Caco-2 (cell line): Measurements from ENCODE around the gene QSER1. TPM values are rescaled to one million over a fixed set of nuclear protein-coding genes. Genes with fewer than 3 reads are reported as not detected.
"Not testable (repeated sequence)": the region's sequence is repeated elsewhere in the genome, so short reads cannot be mapped to it uniquely, and the experiment has no call there.

Source experiments
- BruUV-seq: library from RNA; stranded (reverse); fragments of 400-500 nt; replicated peaks from 2 replicates; lab custom pipeline; 2021; lab: Mats Ljungman, UMichigan
- CTCF ChIA-PET: fragments of 300-600 bp; sonication (Branson Sonifier 250); formaldehyde crosslinking; loops from one replicate; lab custom pipeline; 2022; ENCODE audit warnings: antibody characterized with exemption; lab: Charles Lee
- POLR2A ChIA-PET: fragments of 300-600 bp; sonication (Branson Sonifier 250); formaldehyde crosslinking; loops from one replicate; lab custom pipeline; 2022; ENCODE audit warnings: antibody characterized with exemption; lab: Charles Lee
- DNase-seq, 2 experiments: peaks; one replicate each; pipeline versions ENCODE4 v3.0.0 to v3.0.0-alpha.2; 2020 to 2022
- H3K27me3 ChIP-seq: replicated peaks from 2 replicates; pipeline ENCODE4 v1.6.0; 2011; ENCODE audit warnings: low read length; ENCODE audit not compliant: control insufficient read depth, insufficient read depth
- H3K36me3 ChIP-seq: 2 replicates; pipeline ENCODE4 v1.5.1; 2011; ENCODE audit warnings: low read length; ENCODE audit not compliant: control insufficient read depth, insufficient read depth
- H3K4me1 ChIP-seq: fragments of 250-450 bp; sonication (Bioruptor Pico); 2 replicates; pipeline ENCODE4 v1.5.1; 2020; ENCODE audit warnings: mild to moderate bottlenecking
- H3K4me3 ChIP-seq: 2 replicates; pipeline ENCODE4 v1.5.1; 2011; ENCODE audit warnings: low read depth, mild to moderate bottlenecking, control low read depth, low read length
- H3K9me3 ChIP-seq: fragments of 250-450 bp; sonication (Bioruptor Pico); 2 replicates; pipeline ENCODE4 v1.5.1; 2020; ENCODE audit warnings: mild to moderate bottlenecking, moderate library complexity
- H3K27ac Mint-ChIP-seq: one replicate; pipeline ENCODE4 v1.8.0; 2022; ENCODE audit warnings: mixed read lengths; ENCODE audit not compliant: unreplicated experiment
- H3K27me3 Mint-ChIP-seq: one replicate; pipeline ENCODE4 v1.8.0; 2022; ENCODE audit warnings: mixed read lengths; ENCODE audit not compliant: insufficient read depth, unreplicated experiment
- H3K36me3 Mint-ChIP-seq: one replicate; pipeline ENCODE4 v1.8.0; 2022; ENCODE audit warnings: mild to moderate bottlenecking, mixed read lengths; ENCODE audit not compliant: insufficient read depth, unreplicated experiment
- H3K4me1 Mint-ChIP-seq: one replicate; pipeline ENCODE4 v1.8.0; 2022; ENCODE audit warnings: low read depth, mixed read lengths; ENCODE audit not compliant: unreplicated experiment
- H3K4me3 Mint-ChIP-seq: one replicate; pipeline ENCODE4 v1.8.0; 2022; ENCODE audit warnings: mild to moderate bottlenecking, moderate library complexity, mixed read lengths; ENCODE audit not compliant: unreplicated experiment
- H3K9me3 Mint-ChIP-seq: one replicate; pipeline ENCODE4 v1.8.0; 2022; ENCODE audit warnings: mixed read lengths; ENCODE audit not compliant: unreplicated experiment
- CTCF ChIP-seq, 2 experiments: fragments of 200-600 bp in 1 of 2; IDR thresholded peaks; 1 replicate in 1 of 2; 2 replicates in 1 of 2; pipeline versions ENCODE4 v1.5.1 to v1.8.0; 2011 to 2022; ENCODE audit warnings: antibody characterized with exemption in 1 of 2, control low read depth in 1 of 2, inconsistent platforms in 1 of 2, low read depth in 1 of 2, low read length in 1 of 2, mild to moderate bottlenecking in 1 of 2, moderate library complexity in 1 of 2; ENCODE audit not compliant: insufficient read depth in 1 of 2, severe bottlenecking in 1 of 2, unreplicated experiment in 1 of 2
- intact Hi-C: fragments of 100-400 bp; cut with micrococcal nuclease; formaldehyde crosslinking; loops from one replicate; pipeline ENCODE4 v1.10.0; 2022; ENCODE audit not compliant: unreplicated experiment
- total RNA-seq: library from RNA; stranded (reverse); gene quantifications from 2 replicates; pipeline ENCODE4 v1.2.3, GENCODE V29; 2022

QSER1 gene
- total RNA-seq, 1 experiment from 2014 or later = 45.0 TPM

- ChIA-PET CTCF (no interaction called here), POLR2A (no interaction called here)
- Mint-ChIP-seq H3K4me3 (no peak overlapping the region), H3K36me3 (no peaks in the 10 kb centered on the region), H3K27ac (no peak overlapping the region), H3K9me3 (no peaks in the 10 kb centered on the region), H3K4me1 (no peaks in the 10 kb centered on the region), H3K27me3 (no peaks in the 10 kb centered on the region)
- no peaks in the 10 kb centered on the region for H3K4me1 ChIP-seq
- H3K27me3 ChIP-seq = no peaks in the 10 kb centered on the region
- H3K4me3 ChIP-seq = no peak overlapping the region
- intact Hi-C loops = no loop called here
- BruUV-seq = no TSS peak
- H3K36me3 ChIP-seq = no peaks in the 10 kb centered on the region
- no peak for DNase-seq
- TF ChIP-seq CTCF (IDR thresholded peaks at IDR 0.05; ENCODE audit: insufficient read depth in 1 of 2, low read depth in 1 of 2, low read length in 1 of 2, severe bottlenecking in 1 of 2, unreplicated experiment in 1 of 2) = no peak
- H3K9me3 ChIP-seq = no peaks in the 10 kb centered on the region
Observed at GRCh38 chr11:32864555-32864954, 28.1 kb upstream of the QSER1 start.

GRCh38 chr11:32868752-32869151, 23.9 kb upstream of the QSER1 start:
- H3K27me3 ChIP-seq, intact Hi-C loops, H3K9me3 ChIP-seq, H3K27me3 Mint-ChIP-seq, H3K4me1 Mint-ChIP-seq, H3K36me3 ChIP-seq, H3K4me3 Mint-ChIP-seq, H3K4me3 ChIP-seq, H3K36me3 Mint-ChIP-seq, H3K27ac Mint-ChIP-seq, H3K9me3 Mint-ChIP-seq, DNase-seq, H3K4me1 ChIP-seq, BruUV-seq, CTCF ChIA-PET, POLR2A ChIA-PET: not testable (repeated sequence)

- DNase-seq = peak; percentile 63 to 71
- POLR2A ChIA-PET = no interaction called here
- CTCF ChIA-PET = interaction anchor here (0.6 kb wide), 2 partner anchors 116 to 1590 kb away, joined by 3 to 5 read pairs; no protein-coding TSS in a partner anchor
- Mint-ChIP-seq H3K27me3 (no peaks in the 10 kb centered on the region), H3K4me1 (peaks cover 10% of the 10 kb centered on the region), H3K9me3 (no peaks in the 10 kb centered on the region), H3K36me3 (no peaks in the 10 kb centered on the region), H3K4me3 (no peak overlapping the region), H3K27ac (no peak overlapping the region)
- Histone ChIP-seq H3K4me1 (peaks cover 9% of the 10 kb centered on the region), H3K4me3 (no peak overlapping the region), H3K9me3 (no peaks in the 10 kb centered on the region), H3K36me3 (no peaks in the 10 kb centered on the region), H3K27me3 (no peaks in the 10 kb centered on the region)
- BruUV-seq = no TSS peak
- intact Hi-C loops = loop anchor here (1.0 kb wide), 1 partner anchor 195 kb away; no protein-coding TSS in a partner anchor
- TF ChIP-seq CTCF (IDR thresholded peaks at IDR 0.05; ENCODE audit: insufficient read depth in 1 of 2, low read depth in 1 of 2, low read length in 1 of 2, severe bottlenecking in 1 of 2, unreplicated experiment in 1 of 2) = peak; percentile 59 to 75
Observed at GRCh38 chr11:32870676-32871075, 21.9 kb upstream of the QSER1 start.

GRCh38 chr11:32874132-32874531, 18.5 kb upstream of the QSER1 start:
- intact Hi-C loops = no loop called here
- Mint-ChIP-seq H3K27me3 (no peaks in the 10 kb centered on the region), H3K9me3 (no peaks in the 10 kb centered on the region), H3K4me1 (peaks cover 10% of the 10 kb centered on the region), H3K27ac (no peak overlapping the region), H3K36me3 (no peaks in the 10 kb centered on the region), H3K4me3 (no peak overlapping the region)
- Histone ChIP-seq H3K4me3 (no peak overlapping the region), H3K9me3 (no peaks in the 10 kb centered on the region), H3K4me1 (peaks cover 9% of the 10 kb centered on the region), H3K27me3 (no peaks in the 10 kb centered on the region), H3K36me3 (no peaks in the 10 kb centered on the region)
- BruUV-seq = no TSS peak
- no peak for DNase-seq
- no peak for TF ChIP-seq CTCF (IDR thresholded peaks at IDR 0.05; ENCODE audit: insufficient read depth in 1 of 2, low read depth in 1 of 2, low read length in 1 of 2, severe bottlenecking in 1 of 2, unreplicated experiment in 1 of 2)
- POLR2A ChIA-PET = no interaction called here
- CTCF ChIA-PET = no interaction called here
